GM23248 (cell line): ENCODE measurements around the gene AKAP6.

Source experiments
- EZH2 ChIP-seq: fragments of 200-600 bp; sonication (generic); IDR thresholded peaks from 2 replicates; pipeline ENCODE4 v1.6.1; 2018; ENCODE audit warnings: antibody characterized with exemption, mild to moderate bottlenecking; ENCODE audit not compliant: insufficient read depth, poor library complexity, severe bottlenecking
- EZH2phosphoT487 ChIP-seq: fragments of 200-600 bp; sonication (generic); IDR thresholded peaks from 2 replicates; pipeline ENCODE4 v1.6.1; 2018; ENCODE audit warnings: antibody characterized with exemption, moderate library complexity, mild to moderate bottlenecking, low read depth; ENCODE audit not compliant: insufficient read depth

GRCh38 chr14:32509632-32510187 lies 180.6 kb downstream of the AKAP6 start:
- TF ChIP-seq EZH2phosphoT487 = no peak
- TF ChIP-seq EZH2 = no peak
